Natural killer cell (primary cell): Measurements from ENCODE around the gene SOAT2. TPM values are rescaled to one million over a fixed set of nuclear protein-coding genes. Genes with fewer than 3 reads are reported as not detected.

Experiments
- ATAC-seq, 3 donors: fragments of 150-1000 bp in 2 of 3; fragments of 200-7000 bp in 1 of 3; cut with Tn5 transposase; 1 replicate in 1 of 3; 2 replicates in 2 of 3; pipeline ENCODE4 v1.10.0; 2021; ENCODE audit warnings: mild to moderate bottlenecking in 2 of 3, moderate library complexity in 2 of 3
- DNase-seq, 2 donors: peaks; one replicate each; pipeline versions ENCODE4 v3.0.0 to v3.0.0-alpha.2; 2013 to 2021; ENCODE audit warnings: mixed read lengths in 1 of 2
- H3K27ac ChIP-seq: one replicate; pipeline ENCODE4 v1.5.1; 2013; ENCODE audit warnings: mild to moderate bottlenecking, low read length
- H3K27me3 ChIP-seq: one replicate; pipeline ENCODE4 v1.6.1; 2013; ENCODE audit warnings: low read length; ENCODE audit not compliant: control insufficient read depth, insufficient read depth
- H3K36me3 ChIP-seq: one replicate; pipeline ENCODE4 v1.6.1; 2013; ENCODE audit warnings: low read length; ENCODE audit not compliant: control insufficient read depth, insufficient read depth
- H3K4me1 ChIP-seq: one replicate; pipeline ENCODE4 v1.6.1; 2013; ENCODE audit warnings: low read length; ENCODE audit not compliant: control insufficient read depth, insufficient read depth
- H3K4me3 ChIP-seq: one replicate; pipeline ENCODE4 v1.5.1; 2013; ENCODE audit warnings: low read length
- H3K9me3 ChIP-seq: one replicate; pipeline ENCODE4 v1.6.1; 2013; ENCODE audit warnings: low read length; ENCODE audit not compliant: control insufficient read depth, insufficient read depth
- H3K27ac Mint-ChIP-seq, 2 donors: one replicate each; pipeline ENCODE4 v1.8.0; 2022; ENCODE audit warnings: mild to moderate bottlenecking in 2 of 2, mixed read lengths in 2 of 2, moderate library complexity in 1 of 2
- H3K27me3 Mint-ChIP-seq, 2 donors: one replicate each; pipeline ENCODE4 v1.8.0; 2022; ENCODE audit warnings: low read depth in 2 of 2, mixed read lengths in 2 of 2
- H3K36me3 Mint-ChIP-seq: one replicate; pipeline ENCODE4 v1.8.0; 2022; ENCODE audit warnings: mixed read lengths
- H3K4me1 Mint-ChIP-seq, 2 donors: one replicate each; pipeline ENCODE4 v1.8.0; 2022; ENCODE audit warnings: mixed read lengths in 2 of 2
- H3K4me3 Mint-ChIP-seq: one replicate; pipeline ENCODE4 v1.8.0; 2022; ENCODE audit warnings: mild to moderate bottlenecking, moderate library complexity, mixed read lengths
- H3K9me3 Mint-ChIP-seq, 2 donors: one replicate each; pipeline ENCODE4 v1.8.0; 2022; ENCODE audit warnings: mixed read lengths in 2 of 2
- CTCF ChIP-seq: fragments of 200-600 bp; IDR thresholded peaks from one replicate; pipeline ENCODE4 v1.8.0; 2022; ENCODE audit warnings: antibody characterized with exemption
- WGBS: methylation state at CpG from one replicate; pipeline ENCODE4 v1.1.7; 2013; ENCODE audit warnings: missing lambda C conversion rate; ENCODE audit not compliant: insufficient coverage; 5-methylcytosine and 5-hydroxymethylcytosine counted together
- intact Hi-C: fragments of 100-400 bp; cut with micrococcal nuclease; formaldehyde crosslinking; loops from one replicate; pipeline ENCODE4 v1.14.2; 2022
- total RNA-seq, 4 donors: library from RNA; stranded (reverse); fragments of 120-200 nt in 1 of 4; gene quantifications; one replicate each; pipeline versions ENCODE4 v1.2.3 to v1.2.4, GENCODE V29; 2013 to 2022

The SOAT2 gene
- total RNA-seq, 3 donors from 2014 or later (not counting 1 experiment from before 2014, with no cell fraction given) = not detected

GRCh38 chr12:53086361-53086760 lies 16.9 kb upstream of the SOAT2 start:
- Mint-ChIP-seq H3K27ac (no peak overlapping the region), H3K9me3 (no peaks in the 10 kb centered on the region), H3K4me1 (no peaks in the 10 kb centered on the region), H3K4me3 (no peak overlapping the region), H3K36me3 (no peaks in the 10 kb centered on the region), H3K27me3 (peaks cover 8 to 12% of the 10 kb centered on the region in 2 donors)
- DNase-seq (no peak), ATAC-seq (no peak)
- H3K4me3 ChIP-seq = no peak overlapping the region
- no peaks in the 10 kb centered on the region for H3K9me3 ChIP-seq
- H3K27ac ChIP-seq = no peak overlapping the region
- no peak for TF ChIP-seq CTCF
- WGBS = 91% methylated on average over 1 of the region's 3 CpGs
- H3K4me1 ChIP-seq = no peaks in the 10 kb centered on the region
- intact Hi-C loops = no loop called here
- H3K27me3 ChIP-seq = no peaks in the 10 kb centered on the region
- no peaks in the 10 kb centered on the region for H3K36me3 ChIP-seq

DNA sequence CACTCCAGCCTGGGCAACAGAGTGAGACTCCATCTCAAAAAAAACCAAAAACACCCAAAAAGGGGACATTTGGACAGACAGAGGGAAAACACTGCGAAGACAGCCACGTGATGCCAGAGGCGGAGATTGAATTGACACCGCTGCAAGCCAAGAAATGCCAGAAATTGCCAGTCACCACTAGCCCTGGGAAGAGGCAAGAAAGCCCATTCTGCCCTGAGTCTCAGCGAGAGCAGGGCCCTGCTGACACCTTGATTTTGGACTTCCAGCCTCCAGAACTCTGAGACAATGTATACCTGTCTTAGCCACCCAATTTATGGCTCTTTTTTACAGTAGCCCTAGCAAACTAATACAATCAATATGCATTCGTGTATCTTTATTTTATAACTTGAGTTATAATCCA lies 13.2 kb upstream of the SOAT2 start:
- H3K4me1 Mint-ChIP-seq = no peaks in the 10 kb centered on the region
- TF ChIP-seq CTCF = no peak
- no peaks in the 10 kb centered on the region for H3K9me3 ChIP-seq
- H3K36me3 Mint-ChIP-seq = no peaks in the 10 kb centered on the region
- no peak overlapping the region for H3K4me3 Mint-ChIP-seq
- no peak overlapping the region for H3K27ac ChIP-seq
- H3K9me3 Mint-ChIP-seq = no peaks in the 10 kb centered on the region
- ATAC-seq = no peak
- no peaks in the 10 kb centered on the region for H3K27me3 ChIP-seq
- H3K36me3 ChIP-seq = no peaks in the 10 kb centered on the region
- no peak overlapping the region for H3K27ac Mint-ChIP-seq
- H3K4me1 ChIP-seq = peaks cover 4% of the 10 kb centered on the region
- H3K27me3 Mint-ChIP-seq = peaks cover 8 to 20% of the 10 kb centered on the region in 2 donors
- intact Hi-C loops = no loop called here
- DNase-seq = no peak
- no peak overlapping the region for H3K4me3 ChIP-seq
- 97% methylated on average over 6 of the region's 6 CpGs for WGBS

DNA sequence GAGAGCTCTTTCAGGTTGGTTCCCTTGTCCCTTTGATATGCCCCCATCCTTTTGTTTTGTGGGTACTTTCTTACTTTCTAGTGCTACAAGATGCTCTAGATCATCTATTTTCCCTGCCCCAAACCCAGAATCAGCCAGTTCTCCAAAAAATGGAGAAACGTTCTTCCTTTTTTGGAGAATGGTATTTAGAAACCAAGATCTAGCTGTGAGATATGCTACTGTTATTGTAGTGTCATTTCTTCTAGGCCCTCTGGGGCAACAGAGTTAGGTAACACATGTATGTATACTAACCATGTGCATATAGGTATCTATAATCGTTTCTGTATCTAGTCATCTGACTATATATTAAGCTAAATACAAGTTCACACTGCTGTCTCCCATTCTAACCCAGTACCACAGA lies 12.7 kb upstream of the SOAT2 start:
- H3K27me3 Mint-ChIP-seq = peaks cover 8 to 20% of the 10 kb centered on the region in 2 donors
- no peak for TF ChIP-seq CTCF
- H3K27ac Mint-ChIP-seq = no peak overlapping the region
- Histone ChIP-seq H3K4me3 (no peak overlapping the region), H3K36me3 (no peaks in the 10 kb centered on the region), H3K27ac (no peak overlapping the region), H3K4me1 (peaks cover 4% of the 10 kb centered on the region), H3K27me3 (no peaks in the 10 kb centered on the region), H3K9me3 (no peaks in the 10 kb centered on the region)
- intact Hi-C loops = no loop called here
- ATAC-seq (no peak), DNase-seq (no peak)
- no peak overlapping the region for H3K4me3 Mint-ChIP-seq
- WGBS = 77% methylated on average over 2 of the region's 2 CpGs
- H3K4me1 Mint-ChIP-seq = no peaks in the 10 kb centered on the region
- H3K36me3 Mint-ChIP-seq = no peaks in the 10 kb centered on the region
- no peaks in the 10 kb centered on the region for H3K9me3 Mint-ChIP-seq

DNA sequence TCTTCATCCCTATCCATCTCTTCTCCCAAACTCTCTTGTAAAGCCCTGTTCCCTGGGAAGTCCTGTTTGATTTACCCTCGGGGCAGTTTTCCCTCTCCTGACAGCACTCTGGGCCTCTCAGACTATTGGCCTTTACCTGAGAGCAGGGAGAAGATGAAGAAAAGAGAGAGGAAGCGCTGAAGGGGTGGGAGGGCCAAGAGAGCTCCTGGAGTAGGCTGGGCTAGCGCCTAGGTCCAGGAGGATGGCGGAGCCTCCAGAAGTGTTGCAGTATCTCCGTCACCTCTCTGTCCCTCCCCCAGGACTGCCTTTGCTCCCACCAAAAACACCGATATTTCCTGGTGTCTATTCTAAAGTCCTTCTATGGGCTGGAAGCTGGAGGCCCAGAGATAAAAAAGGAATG lies 11.5 kb upstream of the SOAT2 start:
- intact Hi-C loops = no loop called here
- 93% methylated on average over 6 of the region's 6 CpGs for WGBS
- Histone ChIP-seq H3K27me3 (peaks cover under 1% of the 10 kb centered on the region), H3K4me3 (no peak overlapping the region), H3K9me3 (no peaks in the 10 kb centered on the region), H3K27ac (no peak overlapping the region), H3K4me1 (peaks cover 5% of the 10 kb centered on the region), H3K36me3 (no peaks in the 10 kb centered on the region)
- Mint-ChIP-seq H3K36me3 (no peaks in the 10 kb centered on the region), H3K9me3 (no peaks in the 10 kb centered on the region), H3K27ac (no peak overlapping the region), H3K4me1 (peaks cover 0 to under 1% of the 10 kb centered on the region in 2 donors), H3K4me3 (no peak overlapping the region), H3K27me3 (peaks cover 7 to 18% of the 10 kb centered on the region in 2 donors)
- no peak for DNase-seq
- no peak for TF ChIP-seq CTCF
- no peak for ATAC-seq
